HG02973 (cell line): ENCODE results near the gene ZNF747.
"Not testable (repeated sequence)": the region's sequence is repeated elsewhere in the genome, so short reads cannot be mapped to it uniquely, and the experiment has no call there.

Experiments used
- ATAC-seq: cut with Tn5 transposase; IDR thresholded peaks from one replicate; pipeline ENCODE4 v1.9.1; 2021; ENCODE audit warnings: moderate library complexity; ENCODE audit not compliant: unreplicated experiment

The ZNF747 gene

GRCh38 chr16:30535106-30535776 lies 583 bp upstream of the ZNF747 start:
- ATAC-seq: no peak

- ATAC-seq: no peak
Observed at GRCh38 chr16:30533748-30534367, 800 bp downstream of the ZNF747 start.

GRCh38 chr16:30533146-30533522 lies 1.5 kb downstream of the ZNF747 start:
- no peak for ATAC-seq

GRCh38 chr16:30532285-30533145 lies 2.1 kb downstream of the ZNF747 start:
- ATAC-seq: no peak

GRCh38 chr16:30530163-30531037 lies 4.3 kb downstream of the ZNF747 start:
- ATAC-seq: no peak

- ATAC-seq: no peak
Observed at GRCh38 chr16:30528799-30529457, 5.7 kb downstream of the ZNF747 start.

GRCh38 chr16:30527635-30528178 lies 7.0 kb downstream of the ZNF747 start:
- ATAC-seq: no peak

GRCh38 chr16:30526823-30527634 lies 7.6 kb downstream of the ZNF747 start:
- peak; percentile 79 for ATAC-seq

- peak; percentile 18 for ATAC-seq
Observed at GRCh38 chr16:30526137-30526822, 8.4 kb downstream of the ZNF747 start, which contains the start of gene ZNF768. Gene ZNF768, minus strand, starts transcription at chr16:30526566. Its CDS starts 153 bp downstream, at chr16:30526413.

- no peak for ATAC-seq
Observed at GRCh38 chr16:30525844-30526136, 8.9 kb downstream of the ZNF747 start.

GRCh38 chr16:30524575-30525568 lies 9.8 kb downstream of the ZNF747 start:
- no peak for ATAC-seq

- ATAC-seq: no peak
Observed at GRCh38 chr16:30523768-30524574, 10.7 kb downstream of the ZNF747 start.

GRCh38 chr16:30522702-30523463 lies 11.8 kb downstream of the ZNF747 start:
- not testable (repeated sequence) for ATAC-seq

- ATAC-seq: no peak
Observed at GRCh38 chr16:30521873-30522641, 12.6 kb downstream of the ZNF747 start.

GRCh38 chr16:30521476-30521872 lies 13.2 kb downstream of the ZNF747 start:
- no peak for ATAC-seq
